Mesenteric fat pad (tissue), 1 donor: ENCODE results near the gene SOD2. TPM values are rescaled to one million over a fixed set of nuclear protein-coding genes. Genes with fewer than 3 reads are reported as not detected.

Source experiments
- total RNA-seq: library from RNA; stranded (reverse); fragmentation: NEBNext Ultra II Directional; extraction: Animal tissue kit (Norgen Biotek cat#: 25700); gene quantifications from one replicate; pipeline ENCODE4 v1.2.1, GENCODE V29; 2021
- donor health status: DM: yes; HTN: yes; CAD: no.

SOD2 gene
- total RNA-seq, 1 donor from 2014 or later = 1,141 TPM

Other genes with a start within 250 kb of the SOD2 start
- 82.8 TPM for gene WTAP, start 34.3 kb upstream of the SOD2 start, total RNA-seq
- 11.1 TPM for gene ACAT2, start 68.8 kb upstream of the SOD2 start, total RNA-seq
- gene TCP1, start 96.4 kb upstream of the SOD2 start, total RNA-seq = 170 TPM
- 59.3 TPM for gene MRPL18, start 97.2 kb upstream of the SOD2 start, total RNA-seq
- gene PNLDC1, start 107.0 kb upstream of the SOD2 start, total RNA-seq = not detected
- gene MAS1, start 197.7 kb upstream of the SOD2 start, total RNA-seq = not detected